ENCODE results near the gene ANGPTL4. TPM values are rescaled to one million over a fixed set of nuclear protein-coding genes. Genes with fewer than 3 reads are reported as not detected.
"Not testable (repeated sequence)": the region's sequence is repeated elsewhere in the genome, so short reads cannot be mapped to it uniquely, and the experiment has no call there.

The ANGPTL4 gene, protein sequence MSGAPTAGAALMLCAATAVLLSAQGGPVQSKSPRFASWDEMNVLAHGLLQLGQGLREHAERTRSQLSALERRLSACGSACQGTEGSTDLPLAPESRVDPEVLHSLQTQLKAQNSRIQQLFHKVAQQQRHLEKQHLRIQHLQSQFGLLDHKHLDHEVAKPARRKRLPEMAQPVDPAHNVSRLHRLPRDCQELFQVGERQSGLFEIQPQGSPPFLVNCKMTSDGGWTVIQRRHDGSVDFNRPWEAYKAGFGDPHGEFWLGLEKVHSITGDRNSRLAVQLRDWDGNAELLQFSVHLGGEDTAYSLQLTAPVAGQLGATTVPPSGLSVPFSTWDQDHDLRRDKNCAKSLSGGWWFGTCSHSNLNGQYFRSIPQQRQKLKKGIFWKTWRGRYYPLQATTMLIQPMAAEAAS
- 10 to 100 TPM; 32.6 to 69.1 TPM for total RNA-seq

DNA sequence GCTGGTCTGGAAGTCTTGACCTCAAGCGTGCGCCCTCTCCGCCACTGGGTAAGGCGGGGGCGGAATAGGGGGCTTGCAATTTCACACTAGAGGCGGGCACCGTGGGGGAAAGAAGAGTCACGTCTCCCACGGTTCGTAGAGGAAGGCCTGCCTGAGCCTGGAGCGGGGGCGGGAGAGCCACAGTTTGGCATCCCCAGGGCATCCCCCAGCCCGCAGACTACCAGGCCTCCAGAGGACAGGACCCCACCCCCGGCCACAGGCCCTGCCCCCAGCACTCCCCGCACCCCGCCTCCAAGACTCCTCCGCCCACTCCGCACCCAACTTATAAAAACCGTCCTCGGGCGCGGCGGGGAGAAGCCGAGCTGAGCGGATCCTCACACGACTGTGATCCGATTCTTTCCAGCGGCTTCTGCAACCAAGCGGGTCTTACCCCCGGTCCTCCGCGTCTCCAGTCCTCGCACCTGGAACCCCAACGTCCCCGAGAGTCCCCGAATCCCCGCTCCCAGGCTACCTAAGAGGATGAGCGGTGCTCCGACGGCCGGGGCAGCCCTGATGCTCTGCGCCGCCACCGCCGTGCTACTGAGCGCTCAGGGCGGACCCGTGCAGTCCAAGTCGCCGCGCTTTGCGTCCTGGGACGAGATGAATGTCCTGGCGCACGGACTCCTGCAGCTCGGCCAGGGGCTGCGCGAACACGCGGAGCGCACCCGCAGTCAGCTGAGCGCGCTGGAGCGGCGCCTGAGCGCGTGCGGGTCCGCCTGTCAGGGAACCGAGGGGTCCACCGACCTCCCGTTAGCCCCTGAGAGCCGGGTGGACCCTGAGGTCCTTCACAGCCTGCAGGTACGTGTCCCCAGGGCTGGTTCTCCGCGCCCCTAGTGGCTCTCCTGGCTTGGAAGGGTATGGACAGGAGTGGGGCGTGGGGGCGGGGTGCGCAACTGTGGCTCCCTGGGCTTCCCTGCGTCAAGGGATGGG, at the start of gene ANGPTL4:
Gene ANGPTL4, plus strand, starts transcription at position 353 of the 969 bp plus-strand sequence. Its CDS starts 167 bp downstream, at position 520.
- DNase-seq (ENCODE audit: low spot score), result peak; percentile 90
- Histone ChIP-seq H3K4me1 (peaks cover 0 to 78% of the 10 kb centered on the region in 2 donors), H3K36me3 (peaks cover 27% of the 10 kb centered on the region), H3K27ac (peak within 1 kb of the TSS; percentile 79 to 98), H3K27me3 (no peaks in the 10 kb centered on the region), H3K9me3 (no peaks in the 10 kb centered on the region), H3K4me3 (peak within 1 kb of the TSS; percentile 73 to 94)
- TF ChIP-seq, protein P1, sequence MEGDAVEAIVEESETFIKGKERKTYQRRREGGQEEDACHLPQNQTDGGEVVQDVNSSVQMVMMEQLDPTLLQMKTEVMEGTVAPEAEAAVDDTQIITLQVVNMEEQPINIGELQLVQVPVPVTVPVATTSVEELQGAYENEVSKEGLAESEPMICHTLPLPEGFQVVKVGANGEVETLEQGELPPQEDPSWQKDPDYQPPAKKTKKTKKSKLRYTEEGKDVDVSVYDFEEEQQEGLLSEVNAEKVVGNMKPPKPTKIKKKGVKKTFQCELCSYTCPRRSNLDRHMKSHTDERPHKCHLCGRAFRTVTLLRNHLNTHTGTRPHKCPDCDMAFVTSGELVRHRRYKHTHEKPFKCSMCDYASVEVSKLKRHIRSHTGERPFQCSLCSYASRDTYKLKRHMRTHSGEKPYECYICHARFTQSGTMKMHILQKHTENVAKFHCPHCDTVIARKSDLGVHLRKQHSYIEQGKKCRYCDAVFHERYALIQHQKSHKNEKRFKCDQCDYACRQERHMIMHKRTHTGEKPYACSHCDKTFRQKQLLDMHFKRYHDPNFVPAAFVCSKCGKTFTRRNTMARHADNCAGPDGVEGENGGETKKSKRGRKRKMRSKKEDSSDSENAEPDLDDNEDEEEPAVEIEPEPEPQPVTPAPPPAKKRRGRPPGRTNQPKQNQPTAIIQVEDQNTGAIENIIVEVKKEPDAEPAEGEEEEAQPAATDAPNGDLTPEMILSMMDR (IDR thresholded peaks at IDR 0.05), result peak in 1 of 2 donors; percentile 15

DNA sequence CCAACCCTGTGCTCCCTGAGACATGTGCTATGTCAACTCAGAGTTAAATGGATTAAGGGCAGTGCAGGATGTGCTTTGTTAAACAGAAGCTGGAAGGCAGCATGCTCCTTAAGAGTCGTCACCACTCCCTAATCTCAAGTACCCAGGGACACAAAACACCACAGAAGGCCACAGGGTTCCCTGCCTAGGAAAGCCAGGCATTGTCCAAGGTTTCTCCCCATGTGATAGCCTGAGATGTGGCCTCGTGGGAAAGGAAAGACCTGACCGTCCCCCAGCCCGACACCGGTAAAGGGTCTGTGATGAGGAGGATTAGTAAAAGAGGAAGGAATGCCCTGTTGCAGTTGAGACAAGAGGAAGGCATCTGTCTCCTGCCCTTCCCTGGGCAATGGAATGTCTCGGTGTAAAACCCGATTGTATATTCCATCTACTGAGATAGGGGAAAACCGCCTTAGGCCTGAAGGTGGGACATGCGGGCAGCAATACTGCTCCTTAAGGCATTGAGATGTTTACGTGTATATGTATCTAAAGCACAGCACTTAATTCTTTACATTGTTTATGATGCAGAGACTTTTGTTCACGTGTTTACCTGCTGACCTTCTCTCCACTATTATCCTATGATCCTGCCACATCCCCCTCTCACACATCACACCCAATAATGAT, 48.8 kb upstream of the ANGPTL4 start:
- not testable (repeated sequence) for H3K27ac ChIP-seq; DNase-seq (ENCODE audit: low spot score); H3K4me3 ChIP-seq; H3K27me3 ChIP-seq; H3K9me3 ChIP-seq
- Histone ChIP-seq H3K36me3 (peaks cover 38% of the 10 kb centered on the region), H3K4me1 (peaks cover 0 to 23% of the 10 kb centered on the region in 2 donors)

DNA sequence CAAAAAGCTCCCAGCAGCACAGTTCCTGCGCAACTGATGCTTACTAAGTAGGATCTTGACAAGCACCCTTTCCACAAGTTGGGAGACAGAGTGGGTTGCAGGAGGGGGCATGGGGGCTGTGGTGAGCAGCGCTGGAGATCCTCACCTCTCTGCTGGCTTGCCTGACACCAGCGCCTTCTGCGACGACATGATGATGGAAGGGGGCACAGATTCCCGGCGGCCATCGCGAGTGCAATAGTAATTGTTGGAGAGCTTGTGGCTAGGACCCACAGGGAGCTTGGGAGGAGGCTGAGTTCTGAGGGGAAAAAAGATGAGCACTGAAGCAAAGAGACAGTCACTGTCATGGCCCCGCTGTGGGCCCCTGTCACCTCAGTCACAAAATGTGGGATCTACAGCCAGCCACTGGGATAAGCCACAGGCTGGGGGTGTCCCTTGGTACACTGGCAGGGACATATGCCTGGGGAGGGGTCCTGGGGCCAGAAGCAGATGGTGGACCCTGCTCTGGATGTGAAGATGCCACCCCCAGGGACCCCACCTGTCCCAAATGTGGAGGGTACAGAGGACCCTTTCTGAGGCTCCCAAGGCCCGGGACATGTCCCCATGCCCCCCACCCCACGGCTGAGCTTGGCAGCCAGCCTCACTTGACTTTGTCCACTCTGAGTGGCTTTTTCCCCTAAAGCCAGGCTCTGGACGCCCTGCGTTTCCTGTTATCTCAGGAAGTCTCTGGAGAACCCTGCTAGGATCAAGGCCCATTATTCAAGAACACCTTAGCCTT, 47.4 kb upstream of the ANGPTL4 start:
- H3K36me3 ChIP-seq, result peaks cover 24% of the 10 kb centered on the region

DNA sequence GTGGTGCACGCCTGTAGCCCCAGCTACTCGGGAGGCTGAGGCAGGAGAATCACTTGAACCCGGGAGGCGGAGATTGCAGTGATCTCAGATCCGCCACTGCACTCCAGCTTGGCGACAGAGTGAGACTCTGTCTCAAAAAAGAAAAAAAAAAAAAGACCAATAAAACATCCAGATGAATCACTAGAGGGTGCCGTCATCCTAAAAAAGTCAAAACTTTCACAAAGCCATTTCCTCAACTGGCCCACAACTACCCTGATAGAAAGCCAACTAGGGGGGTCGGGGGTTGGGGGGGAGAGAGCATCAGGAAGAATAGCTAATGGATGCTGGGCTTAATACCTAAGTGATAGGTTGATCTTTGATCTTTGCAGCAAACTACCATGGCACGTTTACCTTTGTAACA, 45.1 kb upstream of the ANGPTL4 start:
- DNase-seq (ENCODE audit: low spot score), result not testable (repeated sequence)
- H3K4me1 ChIP-seq, result peaks cover 0 to 36% of the 10 kb centered on the region in 2 donors
- H3K36me3 ChIP-seq, result peaks cover 30% of the 10 kb centered on the region

More for the DNA sequence above, 47.4 kb upstream of the ANGPTL4 start:
- H3K4me1 ChIP-seq, result peaks cover 0 to 27% of the 10 kb centered on the region in 2 donors
- H3K27me3 ChIP-seq, result no peaks in the 10 kb centered on the region
- H3K27ac ChIP-seq, result no peak overlapping the region
- no peaks in the 10 kb centered on the region for H3K9me3 ChIP-seq
- DNase-seq (ENCODE audit: low spot score), result no peak
- no peak overlapping the region for H3K4me3 ChIP-seq
- TF ChIP-seq, protein P1 (IDR thresholded peaks at IDR 0.05), result no peak

DNA sequence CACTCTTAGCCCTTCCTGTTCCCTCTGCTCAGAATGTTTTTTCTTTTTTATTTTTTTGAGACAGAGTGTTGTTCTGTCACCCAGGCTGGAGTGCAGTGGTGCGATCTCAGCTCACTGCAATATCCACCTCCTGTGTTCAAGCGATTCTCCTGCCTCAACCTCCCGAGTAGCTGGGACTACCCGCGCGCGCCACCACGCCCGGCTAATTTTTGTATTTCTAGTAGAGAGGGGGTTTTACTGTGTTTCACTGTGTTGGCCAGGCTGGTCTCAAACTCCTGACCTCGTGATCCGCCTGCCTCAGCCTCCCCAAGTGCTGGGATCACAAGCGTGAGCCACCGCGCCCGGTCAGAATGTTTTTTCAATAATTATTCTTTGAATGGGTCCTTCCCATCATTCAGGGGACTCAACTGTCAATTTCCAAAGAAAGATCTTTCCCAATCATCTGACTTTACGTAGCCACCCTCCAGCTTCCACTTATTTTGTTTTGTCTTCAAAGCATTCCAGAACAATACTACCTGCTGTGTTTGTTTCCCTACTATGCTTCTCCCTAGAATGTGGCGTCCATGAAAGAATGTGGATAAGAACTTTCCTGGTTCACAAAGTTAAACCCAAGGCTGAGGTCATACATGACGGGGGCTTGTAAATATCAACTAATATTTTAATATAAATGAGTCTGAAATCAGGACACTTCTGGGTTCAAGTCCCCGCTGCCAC, 44.0 kb upstream of the ANGPTL4 start:
- TF ChIP-seq, protein P1 (IDR thresholded peaks at IDR 0.05), result no peak
- H3K27ac ChIP-seq, result peak overlapping the region; percentile 90 to 93
- H3K27me3 ChIP-seq, result no peaks in the 10 kb centered on the region
- no peaks in the 10 kb centered on the region for H3K9me3 ChIP-seq
- H3K36me3 ChIP-seq, result peaks cover 29% of the 10 kb centered on the region
- DNase-seq (ENCODE audit: low spot score), result no peak
- peak overlapping the region; percentile 78 to 92 for H3K4me3 ChIP-seq
- H3K4me1 ChIP-seq, result peaks cover 0 to 47% of the 10 kb centered on the region in 2 donors

More for the DNA sequence above, 45.1 kb upstream of the ANGPTL4 start:
- H3K27me3 ChIP-seq, H3K9me3 ChIP-seq, H3K27ac ChIP-seq, H3K4me3 ChIP-seq: not testable (repeated sequence)

Measured in right atrium auricular region (tissue), 2 donors.